T47D (cell line): Measurements from ENCODE around the gene CBR1.

Source experiments
- DNase-seq, 2 experiments: peaks; one replicate each; pipeline versions ENCODE4 v3.0.0 to v3.0.0-alpha.2; 2011 to 2012; ENCODE audit warnings: low read depth in 1 of 2, low spot score in 1 of 2
- JUND ChIP-seq: IDR thresholded peaks from 2 replicates; pipeline ENCODE4 v1.6.1; 2012; ENCODE audit warnings: low read depth
- in situ Hi-C: cut with HindIII; loops from 2 replicates; pipeline ENCODE4 v1.10.0; 2016; ENCODE audit warnings: low sequenced_read_pairs, low pct_unique_long_range_greater_than_20kb

Gene CBR1

GRCh38 chr21:36115138-36115730 lies 45.4 kb downstream of the CBR1 start:
- DNase-seq, result no peak
- in situ Hi-C loops, result no loop called here
- no peak for TF ChIP-seq JUND

- peak; percentile 46; the same call in 1 of the 2 replicates for TF ChIP-seq JUND
- peak in 1 of 2 experiments; percentile 90 for DNase-seq
- in situ Hi-C loops, result no loop called here
Observed at GRCh38 chr21:36117286-36117741, 47.5 kb downstream of the CBR1 start.

GRCh38 chr21:36120304-36120888 lies 50.6 kb downstream of the CBR1 start:
- no peak for TF ChIP-seq JUND
- in situ Hi-C loops, result no loop called here
- no peak for DNase-seq
